Measurements from ENCODE around the gene MAP3K15.

GRCh38 chrX:19343085-19343534, 172.2 kb downstream of the MAP3K15 start:
- no peak for TF ChIP-seq CTCF (IDR thresholded peaks at IDR 0.05 in 8 of 11, conservative IDR thresholded peaks at IDR 0.05 in 3 of 11)
- TF ChIP-seq POLR2A (IDR thresholded peaks at IDR 0.05): no peak
- no peak for TF ChIP-seq POLR2AphosphoS5 (IDR thresholded peaks at IDR 0.05)

Measured in spleen (tissue), 7 donors.